Upper lobe of right lung (tissue), 1 donor: ENCODE measurements around the gene TRUB2. TPM values are rescaled to one million over a fixed set of nuclear protein-coding genes. Genes with fewer than 3 reads are reported as not detected.

Experiments
- ATAC-seq: fragments of 200-7000 bp; cut with Tn5 transposase; one replicate; pipeline ENCODE4 v1.9.1; 2020; ENCODE audit warnings: mild to moderate bottlenecking, moderate library complexity
- DNase-seq: peaks from one replicate; pipeline ENCODE4 v3.0.0-alpha.2; 2020
- H3K27ac ChIP-seq: fragments of 200-600 bp; one replicate; pipeline ENCODE4 v1.8.0; 2022
- H3K27me3 ChIP-seq: fragments of 200-600 bp; one replicate; pipeline ENCODE4 v1.8.0; 2022; ENCODE audit warnings: mild to moderate bottlenecking
- H3K36me3 ChIP-seq: fragments of 200-600 bp; one replicate; pipeline ENCODE4 v1.8.0; 2022
- H3K4me1 ChIP-seq: fragments of 200-600 bp; one replicate; pipeline ENCODE4 v1.8.0; 2022
- H3K4me3 ChIP-seq: fragments of 200-600 bp; one replicate; pipeline ENCODE4 v1.8.0; 2022; ENCODE audit warnings: mild to moderate bottlenecking
- H3K9me3 ChIP-seq: fragments of 200-600 bp; one replicate; pipeline ENCODE4 v1.8.0; 2022
- intact Hi-C: fragments of 100-400 bp; cut with DNase I; formaldehyde crosslinking; loops from one replicate; pipeline ENCODE4 v1.11.0; 2022
- total RNA-seq: library from RNA; stranded (reverse); fragmentation: NEBNext Ultra II Directional; extraction: Animal tissue kit (Norgen Biotek cat#: 25700); gene quantifications from one replicate; pipeline ENCODE4 v1.2.1, GENCODE V29; 2021
- TF ChIP-seq, protein P1 (sequence below): fragments of 200-600 bp; IDR thresholded peaks from one replicate; pipeline ENCODE4 v1.8.0; 2022; ENCODE audit warnings: antibody characterized with exemption
- donor health status: DM: no; HTN: yes; CAD: no; lungs with severe emphysema.

Gene TRUB2
- total RNA-seq, 1 donor from 2014 or later = 19.1 TPM

DNA sequence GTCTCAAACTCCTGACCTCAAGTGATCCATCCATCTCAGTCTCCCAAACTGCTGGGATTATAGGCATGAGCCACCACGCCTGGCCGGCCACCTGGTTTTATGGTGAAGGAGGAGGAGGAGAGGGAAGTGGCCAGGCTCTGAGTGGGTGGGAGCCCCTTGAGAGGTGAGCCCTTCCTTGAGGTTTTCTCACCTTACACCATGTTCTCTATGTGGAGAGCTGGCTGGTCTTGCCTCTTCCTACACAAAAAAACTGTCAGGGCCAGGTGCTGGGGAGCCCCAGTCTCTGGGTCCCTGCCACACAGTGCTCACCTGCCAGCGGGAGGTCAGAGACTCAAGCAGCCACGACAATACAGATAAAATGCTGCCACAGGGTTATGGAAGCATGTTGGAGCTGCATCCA is 28.1 kb downstream of the TRUB2 start:
- no peak for ATAC-seq
- H3K27ac ChIP-seq = no peak overlapping the region
- intact Hi-C loops = loop anchor here (10.0 kb wide), 1 partner anchor 51 kb away; the partner anchor contains the start of gene SLC27A4
- H3K36me3 ChIP-seq = no peaks in the 10 kb centered on the region
- H3K27me3 ChIP-seq = no peaks in the 10 kb centered on the region
- TF ChIP-seq, protein P1, sequence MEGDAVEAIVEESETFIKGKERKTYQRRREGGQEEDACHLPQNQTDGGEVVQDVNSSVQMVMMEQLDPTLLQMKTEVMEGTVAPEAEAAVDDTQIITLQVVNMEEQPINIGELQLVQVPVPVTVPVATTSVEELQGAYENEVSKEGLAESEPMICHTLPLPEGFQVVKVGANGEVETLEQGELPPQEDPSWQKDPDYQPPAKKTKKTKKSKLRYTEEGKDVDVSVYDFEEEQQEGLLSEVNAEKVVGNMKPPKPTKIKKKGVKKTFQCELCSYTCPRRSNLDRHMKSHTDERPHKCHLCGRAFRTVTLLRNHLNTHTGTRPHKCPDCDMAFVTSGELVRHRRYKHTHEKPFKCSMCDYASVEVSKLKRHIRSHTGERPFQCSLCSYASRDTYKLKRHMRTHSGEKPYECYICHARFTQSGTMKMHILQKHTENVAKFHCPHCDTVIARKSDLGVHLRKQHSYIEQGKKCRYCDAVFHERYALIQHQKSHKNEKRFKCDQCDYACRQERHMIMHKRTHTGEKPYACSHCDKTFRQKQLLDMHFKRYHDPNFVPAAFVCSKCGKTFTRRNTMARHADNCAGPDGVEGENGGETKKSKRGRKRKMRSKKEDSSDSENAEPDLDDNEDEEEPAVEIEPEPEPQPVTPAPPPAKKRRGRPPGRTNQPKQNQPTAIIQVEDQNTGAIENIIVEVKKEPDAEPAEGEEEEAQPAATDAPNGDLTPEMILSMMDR = no peak
- no peaks in the 10 kb centered on the region for H3K9me3 ChIP-seq
- H3K4me3 ChIP-seq = no peak overlapping the region
- H3K4me1 ChIP-seq = peaks cover 6% of the 10 kb centered on the region
- no peak for DNase-seq

DNA sequence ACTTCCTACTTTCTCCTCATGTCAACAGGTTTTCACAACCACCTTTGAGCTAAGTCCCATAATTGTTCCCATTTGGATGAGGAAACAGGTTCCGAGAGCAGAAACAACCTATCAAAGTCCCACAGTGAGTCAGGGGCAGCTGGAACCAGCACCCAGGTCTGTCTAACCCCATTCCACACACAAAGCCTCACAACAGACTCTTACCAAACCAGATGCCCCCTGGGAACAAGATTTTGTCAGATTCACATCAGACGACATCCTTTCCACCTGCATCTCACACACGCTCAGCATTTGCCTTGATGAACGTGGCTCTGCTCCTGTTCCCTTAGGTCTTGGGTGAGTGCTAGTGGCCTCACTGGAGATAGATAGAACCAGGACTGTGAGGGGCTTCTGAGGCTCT is 29.2 kb downstream of the TRUB2 start:
- H3K4me1 ChIP-seq = peaks cover 6% of the 10 kb centered on the region
- intact Hi-C loops = loop anchor here (10.0 kb wide), 1 partner anchor 52 kb away; the partner anchor contains the start of gene SLC27A4
- peaks cover 7% of the 10 kb centered on the region for H3K36me3 ChIP-seq
- no peaks in the 10 kb centered on the region for H3K9me3 ChIP-seq
- TF ChIP-seq, protein P1 = no peak
- ATAC-seq (no peak), DNase-seq (no peak)
- no peak overlapping the region for H3K4me3 ChIP-seq
- no peak overlapping the region for H3K27ac ChIP-seq
- H3K27me3 ChIP-seq = no peaks in the 10 kb centered on the region

DNA sequence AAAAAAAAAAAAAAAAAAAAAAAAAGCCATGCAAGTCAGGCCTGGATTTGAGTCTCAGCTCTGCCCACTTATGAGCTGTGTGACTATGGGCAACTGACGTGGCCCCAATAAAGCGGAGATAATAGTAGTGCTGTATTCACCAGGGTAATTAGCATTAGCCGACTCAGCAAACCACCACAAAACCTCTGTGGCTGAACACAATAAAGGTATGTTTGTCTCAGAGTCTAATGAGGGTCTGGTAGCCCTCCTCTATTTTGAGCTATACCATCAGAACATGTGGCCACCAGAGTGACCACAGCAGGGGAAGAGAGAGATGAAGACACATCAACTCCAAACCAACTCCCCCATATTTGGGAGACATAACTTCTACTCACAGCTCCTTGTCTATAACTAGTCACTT is 30.2 kb downstream of the TRUB2 start:
- Histone ChIP-seq H3K27ac (no peak overlapping the region), H3K27me3 (no peaks in the 10 kb centered on the region), H3K4me1 (peaks cover 6% of the 10 kb centered on the region), H3K36me3 (peaks cover 7% of the 10 kb centered on the region), H3K9me3 (no peaks in the 10 kb centered on the region), H3K4me3 (no peak overlapping the region)
- TF ChIP-seq, protein P1 = no peak
- intact Hi-C loops = loop anchor here (10.0 kb wide), 1 partner anchor 53 kb away; the partner anchor contains the start of gene SLC27A4
- no peak for ATAC-seq
- DNase-seq = no peak

DNA sequence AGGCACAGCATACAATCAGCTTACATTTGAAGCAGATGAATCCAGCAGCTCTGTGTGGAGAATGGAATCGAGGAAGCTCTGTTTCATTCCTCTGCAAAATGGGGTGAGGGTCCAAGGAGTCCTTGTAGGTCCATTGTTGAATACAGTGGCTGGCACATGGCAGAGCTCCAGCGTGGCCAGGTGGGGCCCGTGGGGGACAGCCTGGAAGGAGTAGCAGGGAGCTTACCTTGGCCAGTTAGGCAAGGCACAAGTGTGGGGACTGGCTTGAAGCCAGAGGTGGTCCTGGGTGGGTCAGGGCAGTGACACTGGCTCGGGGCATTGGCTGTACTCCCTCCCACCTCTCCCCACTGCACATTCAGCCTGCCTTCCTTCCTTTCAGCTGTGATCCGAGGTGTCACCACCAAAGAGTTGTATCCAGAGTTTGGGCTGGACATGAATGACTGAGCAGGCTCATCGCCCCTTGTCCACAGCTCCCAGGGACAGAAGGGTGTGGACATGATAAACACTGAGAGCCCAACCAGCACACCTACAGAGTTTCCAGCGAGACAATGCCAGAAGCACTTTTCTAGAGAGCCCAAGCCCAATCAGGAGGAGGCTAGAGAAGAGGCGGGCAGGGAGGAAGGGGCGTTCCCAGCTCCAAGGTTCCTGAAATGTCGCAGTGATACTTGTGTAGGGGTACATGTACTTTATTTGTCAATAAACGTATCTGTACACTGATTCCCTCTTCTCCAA is 33.8 kb downstream of the TRUB2 start:
- ATAC-seq = peak; percentile 30
- no peaks in the 10 kb centered on the region for H3K4me1 ChIP-seq
- H3K9me3 ChIP-seq = no peaks in the 10 kb centered on the region
- H3K4me3 ChIP-seq = no peak overlapping the region
- no peak overlapping the region for H3K27ac ChIP-seq
- H3K36me3 ChIP-seq = peaks cover 22% of the 10 kb centered on the region
- H3K27me3 ChIP-seq = no peaks in the 10 kb centered on the region
- intact Hi-C loops = no loop called here
- TF ChIP-seq, protein P1 = no peak
- no peak for DNase-seq

DNA sequence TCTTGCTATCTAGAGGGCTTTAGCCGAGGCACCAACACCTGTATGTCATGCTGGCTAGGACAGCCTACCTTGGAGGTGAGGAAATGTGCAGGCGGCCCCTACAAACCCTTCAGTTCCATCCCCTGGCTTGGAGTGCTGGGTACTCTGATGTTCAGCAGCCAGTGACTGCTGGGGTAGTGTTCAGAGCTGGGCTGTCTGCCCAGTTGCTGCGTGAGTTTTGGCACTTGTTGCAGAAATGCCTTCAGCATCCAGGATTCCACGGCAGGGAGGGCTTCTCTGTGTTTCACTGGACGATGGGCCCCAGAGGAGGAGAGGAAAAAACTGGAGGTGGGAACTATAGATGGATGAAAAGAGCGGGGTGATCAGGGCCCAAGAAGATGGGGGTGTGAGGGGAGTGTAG is 35.8 kb downstream of the TRUB2 start:
- Histone ChIP-seq H3K36me3 (peaks cover 22% of the 10 kb centered on the region), H3K4me3 (no peak overlapping the region), H3K27ac (no peak overlapping the region), H3K27me3 (no peaks in the 10 kb centered on the region), H3K9me3 (no peaks in the 10 kb centered on the region), H3K4me1 (no peaks in the 10 kb centered on the region)
- TF ChIP-seq, protein P1 = no peak
- intact Hi-C loops = no loop called here
- ATAC-seq = no peak
- DNase-seq = no peak
